Right lobe of liver (tissue), 6 donors: ENCODE results near the gene IRX5. TPM values are rescaled to one million over a fixed set of nuclear protein-coding genes. Genes with fewer than 3 reads are reported as not detected.

Source experiments
- ATAC-seq, 4 donors: fragments of 200-7000 bp; cut with Tn5 transposase; one replicate each; pipeline ENCODE4 v1.9.1; 2020; ENCODE audit warnings: mild to moderate bottlenecking in 4 of 4, moderate library complexity in 4 of 4
- DNase-seq, 3 donors: peaks; one replicate each; pipeline ENCODE4 v3.0.0-alpha.2; 2020
- H3K27ac ChIP-seq, 3 donors: fragments of 200-600 bp; one replicate each; pipeline ENCODE4 v1.8.0; 2022
- H3K27me3 ChIP-seq, 2 donors: fragments of 200-600 bp; one replicate each; pipeline ENCODE4 v1.8.0; 2022
- H3K36me3 ChIP-seq, 4 donors: fragments of 200-600 bp; sonication (generic) in 1 of 4; one replicate each; pipeline versions ENCODE4 v1.5.1 to v1.8.0; 2017 to 2022; ENCODE audit warnings: control low read depth in 1 of 4
- H3K4me1 ChIP-seq, 4 donors: fragments of 200-600 bp; sonication (generic) in 1 of 4; one replicate each; pipeline versions ENCODE4 v1.5.1 to v1.8.0; 2017 to 2022; ENCODE audit warnings: control low read depth in 1 of 4
- H3K4me3 ChIP-seq, 3 donors: fragments of 200-600 bp; one replicate each; pipeline ENCODE4 v1.8.0; 2022
- H3K9me3 ChIP-seq, 4 donors: fragments of 200-600 bp; sonication (generic) in 1 of 4; one replicate each; pipeline versions ENCODE4 v1.5.1 to v1.8.0; 2017 to 2022; ENCODE audit warnings: control low read depth in 1 of 4
- CTCF ChIP-seq, 4 donors: fragments of 200-600 bp in 3 of 4; fragments of 450-650 bp in 1 of 4; IDR thresholded peaks; one replicate each; pipeline versions ENCODE4 v1.5.1 to v1.8.0; 2016 to 2022; ENCODE audit warnings: antibody characterized with exemption in 4 of 4, mild to moderate bottlenecking in 2 of 4
- POLR2A ChIP-seq: fragments of 450-650 bp; IDR thresholded peaks from one replicate; pipeline ENCODE4 v1.6.1; 2017; ENCODE audit warnings: antibody characterized with exemption, mild to moderate bottlenecking
- WGBS: methylation state at CpG from one replicate; pipeline ENCODE4 v1.1.6; 2018; ENCODE audit warnings: low coverage, low lambda C conversion rate; ENCODE audit not compliant: insufficient coverage; ENCODE audit errors: missing lambda C conversion rate; 5-methylcytosine and 5-hydroxymethylcytosine counted together
- intact Hi-C, 2 donors: fragments of 100-400 bp; cut with DNase I; formaldehyde crosslinking; loops; one replicate each; pipeline versions ENCODE4 v1.11.2 to v1.14.1; 2022
- total RNA-seq, 6 experiments: library from RNA; depleted of rRNA in 2 of 6; stranded (reverse); fragments of >200 nt in 2 of 6; fragmentation: NEBNext Ultra II Directional in 3 of 6; extraction: Animal tissue kit (Norgen Biotek cat#: 25700) in 3 of 6; gene quantifications; one replicate each; pipeline versions ENCODE4 v1.1.0 to v1.2.4, GENCODE V29; 2016 to 2023
- donor health status: DM: no; HTN: yes; CAD: no.
- donor health status: DM: no; HTN: no; CAD: no.
- donor health status: DM: no; HTN: no; CAD: no.
- donor health status: DM: no; HTN: yes; CAD: no.
- donor health status: DM: no; HTN: yes; CAD: no.

Gene IRX5
- total RNA-seq, 6 experiments from 2014 or later, result not detected

- intact Hi-C loops, result no loop called here
- 83% methylated on average over 2 of the region's 2 CpGs for WGBS
- no peak overlapping the region for H3K4me3 ChIP-seq
- H3K27ac ChIP-seq, result no peak overlapping the region
- H3K27me3 ChIP-seq, result peaks cover 6 to 32% of the 10 kb centered on the region in 2 donors
- TF ChIP-seq POLR2A, result no peak
- no peak for TF ChIP-seq CTCF (IDR thresholded peaks at IDR 0.05)
- H3K36me3 ChIP-seq, result no peaks in the 10 kb centered on the region
- DNase-seq (no peak), ATAC-seq (no peak)
- no peaks in the 10 kb centered on the region for H3K4me1 ChIP-seq
- H3K9me3 ChIP-seq, result no peaks in the 10 kb centered on the region
Measured at GRCh38 chr16:54923988-54924387, 6.7 kb upstream of the IRX5 start.

GRCh38 chr16:54926166-54926838 lies 4.4 kb upstream of the IRX5 start:
- H3K9me3 ChIP-seq, result no peaks in the 10 kb centered on the region
- ATAC-seq (no peak), DNase-seq (no peak)
- no peak overlapping the region for H3K4me3 ChIP-seq
- no peaks in the 10 kb centered on the region for H3K36me3 ChIP-seq
- no peak overlapping the region for H3K27ac ChIP-seq
- no peak for TF ChIP-seq POLR2A
- whole genome bisulfite sequencing, result 63% methylated on average over 4 of the region's 4 CpGs
- H3K4me1 ChIP-seq, result peaks cover 0 to 11% (median 3%) of the 10 kb centered on the region in 4 donors
- intact Hi-C loops, result no loop called here
- H3K27me3 ChIP-seq, result peaks cover 6 to 32% of the 10 kb centered on the region in 2 donors

- Histone ChIP-seq H3K27ac (no peak overlapping the region), H3K36me3 (no peaks in the 10 kb centered on the region), H3K4me1 (peaks cover 0 to 11% (median 3%) of the 10 kb centered on the region in 4 donors), H3K4me3 (no peak overlapping the region), H3K27me3 (peaks cover 11 to 39% of the 10 kb centered on the region in 2 donors), H3K9me3 (no peaks in the 10 kb centered on the region)
- WGBS, result 33% methylated on average over 13 of the region's 13 CpGs
- intact Hi-C loops, result no loop called here
- TF ChIP-seq POLR2A (no peak), CTCF (IDR thresholded peaks at IDR 0.05) (no peak)
- DNase-seq (no peak), ATAC-seq (no peak)
Measured at GRCh38 chr16:54927125-54928015, 3.3 kb upstream of the IRX5 start.

GRCh38 chr16:54928016-54928356 lies 2.7 kb upstream of the IRX5 start:
- ATAC-seq (no peak), DNase-seq (no peak)
- H3K9me3 ChIP-seq, result no peaks in the 10 kb centered on the region
- no peaks in the 10 kb centered on the region for H3K36me3 ChIP-seq
- TF ChIP-seq CTCF (IDR thresholded peaks at IDR 0.05) (no peak), POLR2A (no peak)
- no peak overlapping the region for H3K27ac ChIP-seq
- 4% methylated on average over 13 of the region's 13 CpGs for WGBS
- intact Hi-C loops, result no loop called here
- no peak overlapping the region for H3K4me3 ChIP-seq
- H3K4me1 ChIP-seq, result peaks cover 0 to 11% (median 3%) of the 10 kb centered on the region in 4 donors
- H3K27me3 ChIP-seq, result peaks cover 17 to 45% of the 10 kb centered on the region in 2 donors
